Measurements from ENCODE around the gene CNGA4. TPM values are rescaled to one million over a fixed set of nuclear protein-coding genes. Genes with fewer than 3 reads are reported as not detected.

CNGA4 gene
- total RNA-seq, 1 donor from 2014 or later: not detected

GRCh38 chr11:6260207-6260726 is 21.4 kb downstream of the CNGA4 start:
- TF ChIP-seq CTCF (IDR thresholded peaks at IDR 0.05; ENCODE audit: borderline replicate concordance): no peak
- Histone ChIP-seq H3K27ac (replicated peaks) (no peak overlapping the region), H3K36me3 (no peaks in the 10 kb centered on the region), H3K9me3 (replicated peaks) (no peaks in the 10 kb centered on the region), H3K4me3 (no peak overlapping the region), H3K27me3 (ENCODE audit: low read depth) (peaks cover 65% of the 10 kb centered on the region), H3K4me1 (peaks cover 13% of the 10 kb centered on the region)
- intact Hi-C loops (cut with micrococcal nuclease): no loop called here
- no peak for DNase-seq

- Histone ChIP-seq H3K36me3 (no peaks in the 10 kb centered on the region), H3K4me1 (peaks cover 12% of the 10 kb centered on the region), H3K27me3 (ENCODE audit: low read depth) (peaks cover 31% of the 10 kb centered on the region), H3K27ac (replicated peaks) (no peak overlapping the region), H3K4me3 (no peak overlapping the region), H3K9me3 (replicated peaks) (no peaks in the 10 kb centered on the region)
- intact Hi-C loops (cut with micrococcal nuclease): no loop called here
- no peak for DNase-seq
- no peak for TF ChIP-seq CTCF (IDR thresholded peaks at IDR 0.05; ENCODE audit: borderline replicate concordance)
Observed at GRCh38 chr11:6263662-6264061, 24.8 kb downstream of the CNGA4 start.

- TF ChIP-seq CTCF (IDR thresholded peaks at IDR 0.05; ENCODE audit: borderline replicate concordance): no peak
- intact Hi-C loops (cut with micrococcal nuclease): no loop called here
- no peaks in the 10 kb centered on the region for H3K36me3 ChIP-seq
- no peaks in the 10 kb centered on the region for H3K27me3 ChIP-seq (ENCODE audit: low read depth)
- DNase-seq: no peak
- peaks cover 21% of the 10 kb centered on the region for H3K4me1 ChIP-seq
- no peaks in the 10 kb centered on the region for H3K9me3 ChIP-seq (replicated peaks)
- no peak overlapping the region for H3K4me3 ChIP-seq
- no peak overlapping the region for H3K27ac ChIP-seq (replicated peaks)
Observed at GRCh38 chr11:6268820-6269219, 29.9 kb downstream of the CNGA4 start.

GRCh38 chr11:6269994-6270393 is 31.1 kb downstream of the CNGA4 start:
- Histone ChIP-seq H3K9me3 (replicated peaks) (no peaks in the 10 kb centered on the region), H3K27ac (replicated peaks) (no peak overlapping the region), H3K36me3 (no peaks in the 10 kb centered on the region), H3K27me3 (ENCODE audit: low read depth) (no peaks in the 10 kb centered on the region), H3K4me3 (no peak overlapping the region), H3K4me1 (peaks cover 21% of the 10 kb centered on the region)
- no peak for DNase-seq
- intact Hi-C loops (cut with micrococcal nuclease): no loop called here
- no peak for TF ChIP-seq CTCF (IDR thresholded peaks at IDR 0.05; ENCODE audit: borderline replicate concordance)

- Histone ChIP-seq H3K4me3 (no peak overlapping the region), H3K36me3 (no peaks in the 10 kb centered on the region), H3K4me1 (peaks cover 21% of the 10 kb centered on the region), H3K9me3 (replicated peaks) (no peaks in the 10 kb centered on the region), H3K27me3 (ENCODE audit: low read depth) (no peaks in the 10 kb centered on the region), H3K27ac (replicated peaks) (no peak overlapping the region)
- TF ChIP-seq CTCF (IDR thresholded peaks at IDR 0.05; ENCODE audit: borderline replicate concordance): no peak
- no peak for DNase-seq
- intact Hi-C loops (cut with micrococcal nuclease): no loop called here
Observed at GRCh38 chr11:6270584-6271246, 31.8 kb downstream of the CNGA4 start.
